ENCODE measurements around the gene PPT1. TPM values are rescaled to one million over a fixed set of nuclear protein-coding genes. Genes with fewer than 3 reads are reported as not detected.

Gene PPT1
- total RNA-seq, 1 experiment from 2014 or later = 107 TPM

- ChIA-PET CTCF (no interaction called here), POLR2A (no interaction called here)
- DNase-seq (ENCODE audit: low spot score) = no peak
- Mint-ChIP-seq H3K4me1 (peaks cover 21% of the 10 kb centered on the region), H3K27me3 (ENCODE audit: low read depth) (no peaks in the 10 kb centered on the region), H3K4me3 (no peak overlapping the region), H3K36me3 (peaks cover 5% of the 10 kb centered on the region), H3K27ac (no peak overlapping the region), H3K9me3 (no peaks in the 10 kb centered on the region)
- TF ChIP-seq ATF2 (CRISPR knock-in tag; IDR thresholded peaks at IDR 0.05; ENCODE audit: borderline replicate concordance, low read depth) (no peak), FOXK1 (CRISPR knock-in tag; IDR thresholded peaks at IDR 0.05) (no peak), E2F4 (CRISPR knock-in tag; IDR thresholded peaks at IDR 0.05; ENCODE audit: borderline replicate concordance, low read depth) (no peak), SP1 (CRISPR knock-in tag; conservative IDR thresholded peaks at IDR 0.05) (no peak), USF2 (CRISPR knock-in tag; IDR thresholded peaks at IDR 0.05) (no peak), FOXP4 (CRISPR knock-in tag; IDR thresholded peaks at IDR 0.05) (no peak), EMX1 (CRISPR knock-in tag; IDR thresholded peaks at IDR 0.05) (no peak), NR2C2 (CRISPR knock-in tag; IDR thresholded peaks at IDR 0.05) (no peak), ATF3 (CRISPR knock-in tag; conservative IDR thresholded peaks at IDR 0.05) (no peak), ATF1 (CRISPR knock-in tag; IDR thresholded peaks at IDR 0.05) (no peak), ESRRA (CRISPR knock-in tag; IDR thresholded peaks at IDR 0.05; ENCODE audit: borderline replicate concordance) (no peak), ELF4 (CRISPR knock-in tag; IDR thresholded peaks at IDR 0.05; ENCODE audit: low read depth) (no peak)
- ATAC-seq = no peak
Measured at GRCh38 chr1:40053138-40053887, 43.7 kb downstream of the PPT1 start.

GRCh38 chr1:40050863-40051262, 46.2 kb downstream of the PPT1 start:
- DNase-seq (ENCODE audit: low spot score) = no peak
- POLR2A ChIA-PET = no interaction called here
- CTCF ChIA-PET = no interaction called here
- Mint-ChIP-seq H3K9me3 (no peaks in the 10 kb centered on the region), H3K27ac (no peak overlapping the region), H3K4me1 (peaks cover 18% of the 10 kb centered on the region), H3K36me3 (peaks cover 5% of the 10 kb centered on the region), H3K4me3 (no peak overlapping the region), H3K27me3 (ENCODE audit: low read depth) (no peaks in the 10 kb centered on the region)
- no peak for ATAC-seq
- TF ChIP-seq ZSCAN18 (CRISPR knock-in tag; IDR thresholded peaks at IDR 0.05) (no peak), ZNF396 (CRISPR knock-in tag; IDR thresholded peaks at IDR 0.05; ENCODE audit: borderline replicate concordance) (no peak), CREM (CRISPR knock-in tag; IDR thresholded peaks at IDR 0.05) (no peak), CTCF (IDR thresholded peaks at IDR 0.05) (no peak), ARID4B (CRISPR knock-in tag; IDR thresholded peaks at IDR 0.05; ENCODE audit: borderline replicate concordance) (no peak), RORB (CRISPR knock-in tag; IDR thresholded peaks at IDR 0.05) (no peak), NR1H2 (CRISPR knock-in tag; IDR thresholded peaks at IDR 0.05) (no peak), ZMAT4 (CRISPR knock-in tag; IDR thresholded peaks at IDR 0.05) (no peak), TEAD4 (CRISPR knock-in tag; IDR thresholded peaks at IDR 0.05) (no peak)
